Measurements from ENCODE around the gene ERICH6.

ERICH6 gene

DNA sequence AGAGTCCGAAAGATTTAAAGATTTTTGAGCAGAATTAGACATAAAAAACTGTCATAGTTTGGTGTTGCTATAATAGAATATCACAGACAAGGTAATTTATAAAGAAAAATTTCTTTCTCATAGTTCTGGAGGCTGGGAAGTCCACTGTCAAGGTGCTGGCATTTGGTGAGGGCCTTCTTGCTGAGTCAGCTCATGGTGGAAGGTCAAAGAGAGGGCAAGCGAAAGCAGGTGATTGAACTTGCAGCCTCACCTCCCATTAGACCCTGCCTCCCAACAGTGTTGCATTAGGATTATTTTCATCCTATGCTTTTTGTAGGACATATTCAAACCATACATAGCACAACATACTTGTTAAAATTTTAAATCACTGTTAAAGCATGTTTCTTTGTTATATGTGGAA lies 90.7 kb downstream of the ERICH6 start:
- no peak for DNase-seq (ENCODE audit: low spot score)

DNA sequence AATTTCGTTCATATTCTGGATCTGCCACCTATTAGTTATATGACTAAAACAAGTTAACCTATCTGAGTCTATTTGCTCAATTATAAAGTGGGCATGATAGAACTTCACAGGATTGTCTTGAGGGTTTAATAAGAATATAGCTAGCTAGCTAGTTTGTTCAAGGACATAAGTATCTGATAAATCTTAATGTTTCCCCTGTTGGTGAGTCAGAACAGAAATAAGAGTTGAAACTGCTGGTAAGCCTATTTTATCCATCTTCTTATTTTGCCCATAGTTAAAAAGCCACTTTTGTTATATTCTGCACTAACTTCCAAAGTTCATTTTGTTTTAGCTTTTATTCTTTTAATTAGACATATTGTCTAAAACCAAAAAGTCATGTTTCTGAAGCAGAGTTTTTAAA lies 91.2 kb downstream of the ERICH6 start:
- no peak for DNase-seq (ENCODE audit: low spot score)

DNA sequence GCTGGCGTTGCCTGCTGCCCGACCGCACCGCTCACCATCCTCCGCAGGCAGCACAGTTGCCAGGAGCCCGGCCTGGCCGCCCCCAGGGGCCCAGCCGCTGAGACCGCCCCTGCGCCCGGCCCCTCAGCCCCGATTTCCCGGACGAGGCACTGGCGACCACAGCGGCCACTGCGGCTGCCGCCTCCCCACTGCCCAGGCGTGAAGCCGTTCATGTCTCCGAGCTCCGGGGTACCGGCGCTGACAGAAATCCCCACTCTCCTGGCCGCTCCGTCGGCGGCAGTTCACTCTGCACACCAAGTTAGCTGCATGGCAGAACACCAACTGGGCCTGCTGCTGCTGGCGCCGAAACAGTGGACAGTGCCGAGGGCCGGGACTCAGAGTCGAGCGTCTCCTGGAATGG lies 92.1 kb downstream of the ERICH6 start:
- DNase-seq (ENCODE audit: low spot score) = no peak

DNA sequence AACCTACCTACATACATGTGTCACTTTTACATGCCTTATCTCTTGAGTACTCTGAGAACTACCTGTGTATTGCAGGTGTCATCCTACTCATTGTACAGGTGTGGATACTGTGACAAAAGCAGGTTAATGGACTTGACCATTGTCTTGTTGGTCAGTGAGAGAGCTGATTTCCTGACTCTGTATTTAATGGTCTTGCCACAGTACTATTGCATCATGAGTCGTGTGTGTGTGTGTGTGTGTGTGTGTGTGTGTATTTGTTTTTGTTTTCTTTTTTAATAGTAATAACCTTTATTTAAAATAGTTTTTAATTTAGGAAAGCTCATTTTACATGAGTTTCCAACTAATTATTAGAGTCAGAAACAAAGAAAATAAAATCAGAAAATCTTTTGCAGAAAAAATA lies 92.9 kb downstream of the ERICH6 start:
- DNase-seq (ENCODE audit: low spot score) = no peak

DNA sequence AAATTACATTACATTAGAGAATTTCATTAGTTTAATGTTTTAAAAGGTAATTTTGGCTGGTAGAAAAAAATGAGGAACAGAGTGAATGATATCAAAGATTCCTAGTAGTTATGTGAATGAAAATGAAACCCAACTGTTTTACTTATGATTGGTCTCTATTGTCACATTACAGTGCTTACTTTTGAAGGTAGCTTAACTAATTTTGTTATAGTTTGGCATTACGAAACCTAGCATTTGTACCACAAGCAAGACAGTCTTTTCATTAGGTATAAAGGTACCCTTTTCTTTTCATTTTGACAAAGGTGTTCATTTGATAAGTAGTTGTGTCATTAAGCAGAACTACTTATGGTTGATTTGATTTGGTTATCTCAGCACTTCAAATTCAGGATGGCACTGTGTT lies 93.7 kb downstream of the ERICH6 start:
- DNase-seq (ENCODE audit: low spot score) = no peak
